WERI-Rb-1 (cell line): ENCODE measurements around the gene MLN.

Experiments used
- DNase-seq: peaks from one replicate; pipeline ENCODE4 v3.0.0-alpha.2; 2020
- H3K27ac ChIP-seq: fragments of 250-450 bp; sonication (Bioruptor Pico); 2 replicates; pipeline ENCODE4 v1.5.1; 2020; ENCODE audit warnings: mild to moderate bottlenecking, moderate library complexity
- H3K27me3 ChIP-seq: fragments of 250-450 bp; sonication (Bioruptor Pico); 2 replicates; pipeline ENCODE4 v1.5.1; 2021; ENCODE audit warnings: mild to moderate bottlenecking, low read depth, moderate library complexity; ENCODE audit not compliant: insufficient read depth, severe bottlenecking
- H3K36me3 ChIP-seq: fragments of 250-450 bp; sonication (Bioruptor Pico); 2 replicates; pipeline ENCODE4 v1.5.1; 2020; ENCODE audit warnings: mild to moderate bottlenecking, moderate library complexity
- H3K4me3 ChIP-seq: 2 replicates; pipeline ENCODE4 v1.5.1; 2011; ENCODE audit warnings: low read depth, mild to moderate bottlenecking, control low read depth, low read length
- H3K9me3 ChIP-seq: fragments of 250-450 bp; sonication (Bioruptor Pico); 2 replicates; pipeline ENCODE4 v1.5.1; 2021; ENCODE audit warnings: mild to moderate bottlenecking, moderate library complexity; ENCODE audit not compliant: severe bottlenecking
- CTCF ChIP-seq: IDR thresholded peaks from 2 replicates; pipeline ENCODE4 v1.5.1; 2011; ENCODE audit warnings: low read depth, mild to moderate bottlenecking, control low read depth, inconsistent platforms, low read length

Gene MLN

GRCh38 chr6:33748841-33749240 is 55.0 kb downstream of the MLN start:
- peak overlapping the region; percentile 26 for H3K27ac ChIP-seq
- no peak for DNase-seq
- no peak overlapping the region for H3K4me3 ChIP-seq
- H3K27me3 ChIP-seq, result no peaks in the 10 kb centered on the region
- TF ChIP-seq CTCF, result no peak
- H3K9me3 ChIP-seq, result no peaks in the 10 kb centered on the region
- H3K36me3 ChIP-seq, result no peaks in the 10 kb centered on the region

GRCh38 chr6:33747823-33748222 is 56.0 kb downstream of the MLN start:
- Histone ChIP-seq H3K27ac (peak overlapping the region; percentile 2), H3K9me3 (no peaks in the 10 kb centered on the region), H3K4me3 (no peak overlapping the region), H3K27me3 (no peaks in the 10 kb centered on the region), H3K36me3 (no peaks in the 10 kb centered on the region)
- DNase-seq, result no peak
- TF ChIP-seq CTCF, result no peak

- Histone ChIP-seq H3K36me3 (no peaks in the 10 kb centered on the region), H3K27me3 (no peaks in the 10 kb centered on the region), H3K4me3 (no peak within 1 kb of the TSS), H3K9me3 (no peaks in the 10 kb centered on the region), H3K27ac (peak within 1 kb of the TSS; percentile 87)
- DNase-seq, result no peak
- TF ChIP-seq CTCF, result no peak
Observed at GRCh38 chr6:33746651-33747100, 57.1 kb downstream of the MLN start, which contains the start of gene IP6K3. Gene IP6K3, minus strand, starts transcription at chr6:33746905. Its CDS starts 11,429 bp downstream, at chr6:33735476.

GRCh38 chr6:33746036-33746600 is 57.7 kb downstream of the MLN start:
- 0 out of 2 replicates have a peak, but pooled peaks have one; percentile 12 for TF ChIP-seq CTCF
- no peaks in the 10 kb centered on the region for H3K36me3 ChIP-seq
- H3K4me3 ChIP-seq, result no peak overlapping the region
- H3K9me3 ChIP-seq, result no peaks in the 10 kb centered on the region
- DNase-seq, result peak; percentile 61
- H3K27ac ChIP-seq, result peak overlapping the region; percentile 87
- H3K27me3 ChIP-seq, result no peaks in the 10 kb centered on the region

- H3K27ac ChIP-seq, result peak overlapping the region; percentile 87
- H3K9me3 ChIP-seq, result no peaks in the 10 kb centered on the region
Observed at GRCh38 chr6:33745548-33745947, 58.3 kb downstream of the MLN start.

More at GRCh38 chr6:33745548-33745947, 58.3 kb downstream of the MLN start:
- no peak overlapping the region for H3K4me3 ChIP-seq
- DNase-seq, result no peak
- H3K27me3 ChIP-seq, result no peaks in the 10 kb centered on the region
- TF ChIP-seq CTCF, result no peak
- no peaks in the 10 kb centered on the region for H3K36me3 ChIP-seq
